AG08396 (cell line): ENCODE results near the gene DEFB112.

Experiments
- DNase-seq: peaks from one replicate; pipeline ENCODE4 v3.0.0; 2012; ENCODE audit warnings: low spot score, mixed read lengths

The DEFB112 gene

GRCh38 chr6:49995278-49995677 lies 54.5 kb downstream of the DEFB112 start:
- DNase-seq = no peak
